Liver (tissue), 3 donors: Measurements from ENCODE around the gene CHKB.

ENCODE experiments used
- EGR1 ChIP-seq, 2 donors: IDR thresholded peaks; 2 replicates each; pipeline ENCODE4 v1.6.1; 2016 to 2018; ENCODE audit warnings: antibody characterized with exemption in 2 of 2, low read depth in 2 of 2
- JUND ChIP-seq, 2 donors: IDR thresholded peaks; 2 replicates each; pipeline ENCODE4 v1.6.1; 2016; ENCODE audit warnings: antibody characterized with exemption in 2 of 2
- REST ChIP-seq: IDR thresholded peaks from 2 replicates; pipeline ENCODE4 v1.6.1; 2016; ENCODE audit warnings: antibody characterized with exemption, mild to moderate bottlenecking
- TAF1 ChIP-seq: conservative IDR thresholded peaks from 2 replicates; pipeline ENCODE4 v1.6.1; 2016; ENCODE audit warnings: antibody characterized with exemption, mild to moderate bottlenecking
- YY1 ChIP-seq: IDR thresholded peaks from 2 replicates; pipeline ENCODE4 v1.6.1; 2016; ENCODE audit warnings: antibody characterized with exemption, mild to moderate bottlenecking
- TF ChIP-seq, protein P1 (sequence below): fragments of 150-350 bp; IDR thresholded peaks from 2 replicates; pipeline ENCODE4 v1.5.1; 2017; ENCODE audit warnings: improper control_type of control experiment, low read depth, low read length; ENCODE audit not compliant: missing input control
- TF ChIP-seq, protein P2 (sequence below): IDR thresholded peaks from 2 replicates; pipeline ENCODE4 v1.6.1; 2016; ENCODE audit warnings: antibody characterized with exemption
- donor health status: healthy.
- donor health status: healthy.

GRCh38 chr22:50570861-50571260 is 11.8 kb downstream of the CHKB start:
- no peak for TF ChIP-seq REST
- TF ChIP-seq, protein P1, sequence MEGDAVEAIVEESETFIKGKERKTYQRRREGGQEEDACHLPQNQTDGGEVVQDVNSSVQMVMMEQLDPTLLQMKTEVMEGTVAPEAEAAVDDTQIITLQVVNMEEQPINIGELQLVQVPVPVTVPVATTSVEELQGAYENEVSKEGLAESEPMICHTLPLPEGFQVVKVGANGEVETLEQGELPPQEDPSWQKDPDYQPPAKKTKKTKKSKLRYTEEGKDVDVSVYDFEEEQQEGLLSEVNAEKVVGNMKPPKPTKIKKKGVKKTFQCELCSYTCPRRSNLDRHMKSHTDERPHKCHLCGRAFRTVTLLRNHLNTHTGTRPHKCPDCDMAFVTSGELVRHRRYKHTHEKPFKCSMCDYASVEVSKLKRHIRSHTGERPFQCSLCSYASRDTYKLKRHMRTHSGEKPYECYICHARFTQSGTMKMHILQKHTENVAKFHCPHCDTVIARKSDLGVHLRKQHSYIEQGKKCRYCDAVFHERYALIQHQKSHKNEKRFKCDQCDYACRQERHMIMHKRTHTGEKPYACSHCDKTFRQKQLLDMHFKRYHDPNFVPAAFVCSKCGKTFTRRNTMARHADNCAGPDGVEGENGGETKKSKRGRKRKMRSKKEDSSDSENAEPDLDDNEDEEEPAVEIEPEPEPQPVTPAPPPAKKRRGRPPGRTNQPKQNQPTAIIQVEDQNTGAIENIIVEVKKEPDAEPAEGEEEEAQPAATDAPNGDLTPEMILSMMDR: no peak
- TF ChIP-seq YY1: no peak
- TF ChIP-seq, protein P2, sequence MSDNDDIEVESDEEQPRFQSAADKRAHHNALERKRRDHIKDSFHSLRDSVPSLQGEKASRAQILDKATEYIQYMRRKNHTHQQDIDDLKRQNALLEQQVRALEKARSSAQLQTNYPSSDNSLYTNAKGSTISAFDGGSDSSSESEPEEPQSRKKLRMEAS: no peak
- TF ChIP-seq TAF1: no peak
- no peak for TF ChIP-seq EGR1 (IDR thresholded peaks at IDR 0.05; ENCODE audit: low read depth in 2 of 2)
- no peak for TF ChIP-seq JUND (IDR thresholded peaks at IDR 0.05)
